Measurements from ENCODE around the gene COMMD1.
"Not testable (repeated sequence)": the region's sequence is repeated elsewhere in the genome, so short reads cannot be mapped to it uniquely, and the experiment has no call there.

Gene COMMD1

DNA sequence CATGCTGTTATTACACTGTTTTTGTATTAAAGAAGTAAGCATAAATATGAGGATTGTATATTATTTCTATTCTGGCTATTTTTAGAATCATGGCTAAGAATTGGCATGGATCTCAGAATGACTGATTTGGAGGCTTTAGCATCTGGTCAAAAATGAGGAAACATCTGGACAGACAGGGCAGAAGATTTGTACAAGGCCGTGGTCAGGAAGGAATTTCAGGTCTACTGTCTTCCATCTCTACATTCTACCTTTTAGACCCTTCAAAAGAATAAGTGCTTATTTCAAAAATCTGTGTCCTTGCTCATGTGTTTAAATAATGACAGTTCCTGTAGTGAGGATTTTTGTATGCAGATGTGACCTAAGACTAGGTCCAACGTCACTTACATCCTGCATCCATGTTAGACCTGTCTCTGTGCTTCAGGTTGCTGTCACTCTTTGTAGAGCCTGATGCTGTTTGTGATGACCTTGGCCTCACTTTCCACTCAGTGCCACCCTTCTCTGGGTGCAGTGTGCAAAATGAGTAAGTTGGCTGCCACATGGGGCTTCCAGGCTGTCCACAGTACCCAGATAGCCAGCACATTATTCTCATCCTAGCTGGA is 235.8 kb downstream of the COMMD1 start:
- DNase-seq (ENCODE audit: low spot score) = no peak

DNA sequence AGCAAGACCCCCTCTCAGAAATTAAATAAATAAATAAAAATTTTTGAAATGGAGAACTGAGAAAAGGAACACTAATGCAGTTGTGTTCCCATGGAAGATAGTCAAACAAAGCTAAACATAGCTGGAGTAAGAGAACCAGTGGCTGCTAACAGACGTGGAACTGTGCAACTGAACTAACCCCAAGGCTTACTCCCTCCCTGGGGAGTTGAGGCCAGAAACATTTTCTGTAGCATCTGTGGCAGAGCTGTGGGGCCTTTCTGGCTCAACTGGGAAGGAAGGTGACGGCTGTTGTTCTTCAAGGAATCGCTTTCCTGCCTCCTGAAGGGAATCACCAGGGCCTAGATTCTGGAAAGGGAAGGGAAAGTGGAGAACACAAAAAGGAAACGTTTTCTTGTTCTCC is 236.6 kb downstream of the COMMD1 start:
- DNase-seq (ENCODE audit: low spot score) = no peak

DNA sequence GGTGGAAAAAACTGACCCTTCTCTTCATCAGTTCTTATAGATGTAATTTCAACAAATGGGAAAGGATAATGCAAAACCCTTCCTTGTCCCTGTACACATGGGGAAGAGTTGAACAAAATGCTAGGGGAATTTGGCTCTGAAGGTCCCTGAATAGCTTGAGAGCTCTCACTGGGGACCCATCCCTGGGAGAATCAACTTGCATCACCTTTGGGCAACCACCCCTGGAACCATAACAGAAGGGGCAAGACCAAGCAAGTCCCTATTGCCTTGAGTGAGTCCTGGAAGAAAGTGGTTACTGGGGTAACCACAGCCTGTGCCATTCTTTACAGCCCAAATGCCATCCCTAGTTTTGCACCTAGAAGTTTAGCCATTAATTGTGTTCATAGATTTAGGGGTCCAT is 238.2 kb downstream of the COMMD1 start:
- no peak for DNase-seq (ENCODE audit: low spot score)

DNA sequence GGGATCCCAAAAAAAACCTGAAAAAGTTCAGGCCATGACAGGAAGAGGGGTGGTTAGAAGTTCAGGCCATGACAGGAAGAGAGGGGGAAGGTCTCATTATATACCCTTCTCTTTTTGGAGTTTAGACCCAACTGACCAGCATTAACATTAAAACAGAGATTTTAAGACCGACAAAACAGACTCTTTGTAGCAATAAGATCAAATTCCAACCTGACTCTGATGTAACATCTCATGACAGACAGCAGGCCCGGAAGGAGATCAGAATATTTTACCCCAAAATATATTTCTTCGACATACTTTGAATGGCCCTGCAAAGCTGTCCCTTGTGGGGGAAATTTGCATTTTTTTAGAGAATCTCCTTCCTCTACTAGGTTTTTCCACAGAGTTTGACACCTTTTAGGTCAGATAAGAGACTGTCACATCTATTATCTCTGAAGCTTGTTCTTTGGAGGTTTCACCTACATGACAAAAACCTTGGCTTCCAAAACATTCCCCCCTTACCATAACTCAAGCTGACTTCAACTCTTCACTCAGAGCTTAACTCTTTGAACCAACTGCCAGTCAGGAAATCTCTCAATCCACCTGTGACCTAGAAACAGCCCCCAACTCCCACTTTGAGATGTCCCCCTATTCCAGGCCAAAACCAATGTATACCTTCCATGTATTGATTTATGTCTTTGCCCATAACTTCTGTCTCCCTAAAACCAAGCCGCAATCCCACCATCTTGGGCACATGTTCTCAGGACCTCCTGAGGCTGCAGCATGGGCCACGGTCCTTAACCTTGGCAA is 239.4 kb downstream of the COMMD1 start:
- DNase-seq (ENCODE audit: low spot score) = no peak

GRCh38 chr2:62145478-62146100 is 240.1 kb downstream of the COMMD1 start:
- no peak for DNase-seq (ENCODE audit: low spot score)

- not testable (repeated sequence) for DNase-seq (ENCODE audit: low spot score)
Observed at GRCh38 chr2:62146790-62147189, 241.3 kb downstream of the COMMD1 start.

DNA sequence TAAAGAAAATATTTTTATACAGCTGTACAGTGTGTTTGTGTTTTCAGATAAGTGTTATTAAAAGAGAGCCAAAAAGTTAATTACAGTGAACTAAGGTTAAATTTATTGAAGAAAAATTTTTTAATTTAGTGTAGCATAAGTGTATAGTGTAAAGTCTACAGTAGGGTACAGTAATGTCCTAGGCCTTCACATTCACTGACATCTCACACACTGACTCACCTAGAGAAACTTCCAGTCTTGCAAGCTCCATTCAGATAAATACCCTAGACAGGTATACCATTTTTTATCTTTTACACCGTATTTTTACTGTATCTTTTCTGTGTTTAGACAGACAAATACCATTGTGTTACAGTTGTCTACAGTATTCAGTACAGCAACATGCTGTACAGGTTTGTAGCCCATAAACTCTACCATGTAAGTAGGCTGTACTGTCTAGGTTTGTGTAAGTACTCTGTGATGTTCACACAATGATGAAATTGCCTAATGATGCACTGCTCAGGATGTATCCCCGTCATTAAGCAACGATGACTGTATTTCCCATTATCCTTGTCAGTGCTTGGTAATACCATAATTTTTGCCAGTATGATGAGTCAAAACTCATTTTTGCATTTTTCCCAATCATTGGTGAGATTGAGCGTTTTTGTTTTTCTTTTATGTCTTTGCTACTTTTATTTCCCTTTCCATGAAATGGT is 242.3 kb downstream of the COMMD1 start:
- peak; percentile 31 for DNase-seq (ENCODE audit: low spot score)

GRCh38 chr2:62149708-62150107 is 244.2 kb downstream of the COMMD1 start:
- DNase-seq (ENCODE audit: low spot score) = peak; percentile 76

DNA sequence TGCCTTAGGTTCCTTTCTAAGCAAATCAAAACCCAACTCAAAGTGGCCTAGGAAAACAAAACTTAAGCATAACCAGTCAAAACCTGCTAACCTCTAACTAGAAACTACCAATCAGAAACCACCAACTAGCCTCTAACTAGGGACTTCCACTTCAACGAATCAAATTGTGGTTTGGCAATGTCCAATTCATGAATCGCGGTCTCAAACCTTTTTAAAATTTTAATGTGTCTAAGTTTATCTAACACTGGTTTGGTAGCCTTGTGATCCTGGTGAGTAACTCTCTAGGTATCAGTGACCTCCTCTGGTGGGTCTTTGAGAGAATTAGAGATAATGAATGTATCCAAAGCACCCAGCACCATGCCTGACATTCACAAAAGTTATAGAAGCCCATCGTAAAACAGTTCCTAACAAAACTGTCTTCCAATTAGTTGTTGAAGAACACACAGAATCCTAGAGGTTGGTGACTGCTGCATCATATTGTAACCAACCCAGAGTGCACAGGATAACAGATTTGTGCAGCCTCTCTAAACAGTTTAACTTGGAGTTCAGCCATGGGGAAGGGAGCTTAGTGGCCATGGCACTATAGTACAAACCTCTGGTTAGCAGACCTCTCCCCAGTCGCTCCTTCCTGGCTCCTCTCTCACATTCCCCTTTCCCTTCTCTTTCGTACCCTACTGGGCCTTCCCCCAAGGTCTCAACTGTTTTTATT is 245.3 kb downstream of the COMMD1 start:
- no peak for DNase-seq (ENCODE audit: low spot score)

GRCh38 chr2:62151306-62151638 is 245.8 kb downstream of the COMMD1 start:
- no peak for DNase-seq (ENCODE audit: low spot score)

- DNase-seq (ENCODE audit: low spot score) = no peak
Observed at GRCh38 chr2:62152000-62152399, 246.5 kb downstream of the COMMD1 start.

GRCh38 chr2:62156861-62157496 is 251.5 kb downstream of the COMMD1 start:
- no peak for DNase-seq (ENCODE audit: low spot score)

- DNase-seq (ENCODE audit: low spot score) = no peak
Observed at GRCh38 chr2:62158444-62159121, 253.1 kb downstream of the COMMD1 start.

DNA sequence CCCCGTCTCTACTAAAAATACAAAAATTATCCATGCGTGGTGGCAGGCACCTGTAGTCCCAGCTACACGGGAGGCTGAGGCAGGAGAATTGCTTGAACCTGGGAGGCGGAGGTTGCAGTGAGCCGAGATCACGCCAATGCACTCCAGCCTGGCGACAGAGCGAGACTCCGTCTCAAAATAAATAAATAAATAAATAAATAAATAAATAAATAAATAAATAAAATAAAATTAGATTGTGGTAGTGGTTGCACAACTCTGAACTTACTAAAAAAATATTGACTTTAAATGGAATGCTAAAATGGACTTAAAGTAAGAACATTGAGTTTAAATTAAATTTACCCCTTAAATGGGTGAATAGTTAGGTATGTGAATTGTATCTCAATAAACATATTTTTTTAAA is 255.2 kb downstream of the COMMD1 start:
- not testable (repeated sequence) for DNase-seq (ENCODE audit: low spot score)

DNA sequence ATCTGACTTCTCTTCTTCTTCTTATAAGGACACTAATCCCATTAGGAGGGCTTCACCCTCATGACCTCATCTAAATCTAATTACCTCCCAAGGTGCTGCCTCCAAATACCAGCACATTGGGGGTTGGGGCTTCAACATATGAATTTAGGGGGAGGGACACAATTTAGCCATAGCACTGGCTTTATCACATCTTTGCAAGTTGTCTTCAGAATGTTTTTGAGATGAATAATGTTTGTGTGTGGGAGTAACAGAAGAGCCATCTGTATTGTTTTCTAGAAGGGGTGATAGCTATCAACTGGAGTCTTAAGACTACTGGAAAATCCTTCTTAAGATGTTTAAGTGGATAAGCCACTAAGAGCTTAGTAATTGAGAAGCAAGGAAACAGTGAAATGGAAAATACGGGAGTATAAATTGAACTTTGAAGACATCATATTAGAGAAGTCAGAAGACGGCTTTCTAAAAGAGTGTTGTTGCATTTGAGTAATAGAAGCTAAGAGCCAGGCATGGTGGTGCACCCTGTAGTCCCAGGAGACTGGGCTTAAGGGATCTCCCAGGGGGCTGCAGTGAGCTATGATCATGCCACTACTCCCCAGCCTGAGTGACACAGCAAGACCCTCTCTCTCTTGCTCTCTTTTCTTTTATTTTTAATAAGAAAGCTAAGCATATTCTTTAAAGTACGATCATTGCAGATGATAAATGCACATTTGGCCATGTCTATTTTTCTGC is 257.8 kb downstream of the COMMD1 start:
- no peak for DNase-seq (ENCODE audit: low spot score)

- DNase-seq (ENCODE audit: low spot score) = no peak
Observed at GRCh38 chr2:62163834-62164233, 258.4 kb downstream of the COMMD1 start.

DNA sequence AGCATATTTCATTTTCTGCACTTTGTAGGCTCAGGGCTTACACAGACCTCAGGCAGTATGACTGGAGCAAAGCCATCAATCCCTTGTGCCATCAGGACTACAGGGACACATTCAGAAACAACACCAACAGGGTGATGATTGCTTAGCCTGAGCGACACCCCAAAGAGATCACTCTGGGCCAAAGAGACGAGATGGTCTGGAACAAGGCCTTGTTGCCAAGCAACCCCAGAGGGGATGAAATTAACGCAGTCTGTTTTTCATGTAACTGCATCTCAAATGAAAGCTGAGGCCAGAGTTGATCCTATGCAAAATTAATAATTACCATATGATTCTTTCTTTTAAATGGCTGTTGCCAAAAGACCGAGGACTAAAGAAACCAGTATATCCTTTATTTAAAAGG is 270.3 kb downstream of the COMMD1 start:
- DNase-seq (ENCODE audit: low spot score) = no peak

- no peak for DNase-seq (ENCODE audit: low spot score)
Observed at GRCh38 chr2:62176801-62177200, 271.3 kb downstream of the COMMD1 start.

DNA sequence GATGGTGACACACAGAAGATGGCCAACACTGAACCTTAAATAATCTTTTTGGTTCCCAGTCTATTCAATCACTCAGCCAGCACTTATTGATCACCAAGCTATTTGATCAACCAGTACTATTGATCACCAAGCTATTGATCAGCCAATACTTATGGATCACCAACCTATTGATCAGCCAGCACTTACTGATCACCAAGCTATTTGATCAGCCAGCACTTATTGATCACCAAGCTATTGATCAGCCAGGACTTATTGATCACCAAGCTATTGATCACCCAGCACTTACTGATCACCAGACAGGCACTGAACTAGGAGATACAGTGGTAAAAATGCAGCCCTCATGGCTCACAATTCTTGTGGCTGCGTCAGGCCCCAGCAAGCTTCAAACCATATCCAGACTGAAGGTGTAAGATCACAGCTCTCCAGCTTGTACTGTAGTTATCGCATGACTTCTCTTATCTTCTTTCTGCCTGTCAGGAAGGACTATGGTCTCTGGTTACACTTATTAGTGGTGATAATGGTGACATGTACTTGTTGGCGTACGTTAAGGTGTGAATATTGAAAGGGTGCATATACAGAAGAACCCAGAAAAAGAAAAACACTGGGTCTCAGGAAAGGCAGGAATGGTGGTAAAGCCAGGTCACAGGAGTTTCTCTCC is 272.0 kb downstream of the COMMD1 start:
- DNase-seq (ENCODE audit: low spot score) = no peak

GRCh38 chr2:62178741-62179271 is 273.3 kb downstream of the COMMD1 start:
- DNase-seq (ENCODE audit: low spot score) = peak; percentile 61

Measured in AG20443 (cell line).